HCT116 (cell line): ENCODE results near the gene XPNPEP1. TPM values are rescaled to one million over a fixed set of nuclear protein-coding genes. Genes with fewer than 3 reads are reported as not detected.

Experiments
- ATAC-seq: fragments of 200-7000 bp; cut with Tn5 transposase; 2 replicates; pipeline ENCODE4 v1.9.1; 2020; ENCODE audit warnings: mild to moderate bottlenecking, moderate library complexity
- BruUV-seq: library from RNA; stranded (reverse); fragments of 400-500 nt; replicated peaks from 2 replicates; lab custom pipeline; 2021; lab: Mats Ljungman, UMichigan
- CTCF ChIA-PET: fragments of 300-600 bp; sonication (Branson Sonifier 250); formaldehyde crosslinking; loops from one replicate; lab custom pipeline; 2021; ENCODE audit warnings: antibody characterized with exemption; lab: Charles Lee
- POLR2A ChIA-PET: fragments of 300-600, 350-600 bp; sonication (Branson Sonifier 250); formaldehyde crosslinking; loops from one replicate; lab custom pipeline; 2021; ENCODE audit warnings: antibody characterized with exemption; lab: Charles Lee
- RAD21 ChIA-PET, 2 experiments: fragments of 300-600 bp; sonication (Branson Sonifier 250); formaldehyde crosslinking; loops; one replicate each; lab custom pipeline; 2023; ENCODE audit warnings: low total read pairs in 2 of 2; ENCODE audit not compliant: uncharacterized antibody in 2 of 2, unreplicated experiment in 2 of 2, low non-redundant PET in 1 of 2; lab: Charles Lee
- DNase-seq: peaks from one replicate; pipeline ENCODE4 v3.0.0-alpha.2; 2010; ENCODE audit warnings: low read depth, low spot score
- H2AFZ ChIP-seq: fragments of 200-600 bp; shearing (Covaris generic), sonication (generic); 2 replicates; pipeline ENCODE4 v1.6.1; 2017; ENCODE audit warnings: low read depth, mixed run types, mixed read lengths, antibody characterized with exemption, low read length; ENCODE audit not compliant: poor library complexity, severe bottlenecking
- H3K27ac ChIP-seq: 2 replicates; pipeline ENCODE4 v1.5.1; 2012; ENCODE audit warnings: low read depth, low read length
- H3K27me3 ChIP-seq: fragments of 200-600 bp; sonication (generic); 2 replicates; pipeline ENCODE4 v1.6.1; 2016; ENCODE audit warnings: mixed run types, low read length, mixed read lengths; ENCODE audit not compliant: insufficient read depth
- H3K36me3 ChIP-seq, 2 experiments: fragments of 200-500 bp in 1 of 2; fragments of 200-600 bp in 1 of 2; sonication (Bioruptor generic) in 1 of 2; sonication (generic) in 1 of 2; 2 replicates each; pipeline versions ENCODE4 v1.5.1 to v1.6.1; 2014 to 2016; ENCODE audit warnings: low read length in 2 of 2, inconsistent platforms in 1 of 2, mixed read lengths in 1 of 2, mixed run types in 1 of 2; ENCODE audit not compliant: insufficient read depth in 2 of 2, control insufficient read depth in 1 of 2
- H3K4me1 ChIP-seq, 2 experiments: fragments of 200-600 bp in 1 of 2; sonication (generic) in 1 of 2; 2 replicates each; pipeline versions ENCODE4 v1.5.1 to v1.6.1; 2012 to 2017; ENCODE audit warnings: low read length in 2 of 2, inconsistent platforms in 1 of 2, mild to moderate bottlenecking in 1 of 2, mixed read lengths in 1 of 2, mixed run types in 1 of 2, moderate library complexity in 1 of 2; ENCODE audit not compliant: insufficient read depth in 2 of 2, control insufficient read depth in 1 of 2
- H3K4me2 ChIP-seq: fragments of 200-600 bp; sonication (generic); 2 replicates; pipeline ENCODE4 v1.6.1; 2017; ENCODE audit warnings: mixed run types, low read length, mixed read lengths
- H3K4me3 ChIP-seq, 2 experiments: fragments of 200-600 bp in 1 of 2; sonication (generic) in 1 of 2; replicated peaks in 1 of 2; 2 replicates each; pipeline ENCODE4 v1.5.1; 2011 to 2016; ENCODE audit warnings: low read length in 2 of 2, control low read depth in 1 of 2, low read depth in 1 of 2, mild to moderate bottlenecking in 1 of 2, mixed read lengths in 1 of 2, mixed run types in 1 of 2
- H3K79me2 ChIP-seq: fragments of 200-600 bp; sonication (generic); 2 replicates; pipeline ENCODE4 v1.6.1; 2017; ENCODE audit warnings: mild to moderate bottlenecking, mixed run types, low read length, moderate library complexity, mixed read lengths; ENCODE audit not compliant: insufficient read depth
- H3K9ac ChIP-seq: fragments of 200-600 bp; sonication (generic); 2 replicates; pipeline ENCODE4 v1.6.1; 2016; ENCODE audit warnings: low read length, mixed read lengths
- H3K9me2 ChIP-seq: fragments of 200-600 bp; sonication (generic), shearing (Covaris generic); 2 replicates; pipeline ENCODE4 v1.6.1; 2017; ENCODE audit warnings: mixed run types, mild to moderate bottlenecking, moderate library complexity; ENCODE audit not compliant: insufficient read depth
- H3K9me3 ChIP-seq, 2 experiments: fragments of 200-500 bp in 1 of 2; fragments of 200-600 bp in 1 of 2; sonication (Bioruptor generic) in 1 of 2; sonication (generic) in 1 of 2; 2 replicates each; pipeline ENCODE4 v1.6.1; 2014 to 2017; ENCODE audit warnings: low read length in 2 of 2, mixed read lengths in 2 of 2, inconsistent platforms in 1 of 2, low read depth in 1 of 2, mild to moderate bottlenecking in 1 of 2, mixed run types in 1 of 2, moderate library complexity in 1 of 2; ENCODE audit not compliant: control insufficient read depth in 1 of 2, insufficient read depth in 1 of 2
- H4K20me1 ChIP-seq: fragments of 200-600 bp; sonication (generic), shearing (Covaris generic); 2 replicates; pipeline ENCODE4 v1.6.1; 2017; ENCODE audit warnings: mixed run types, mild to moderate bottlenecking, moderate library complexity; ENCODE audit not compliant: insufficient read depth
- CEBPB ChIP-seq: IDR thresholded peaks from 2 replicates; pipeline ENCODE4 v1.6.1; 2012; ENCODE audit warnings: low read depth
- EZH2phosphoT487 ChIP-seq: fragments of 200-600 bp; IDR thresholded peaks from 2 replicates; pipeline ENCODE4 v1.6.1; 2018; ENCODE audit warnings: antibody characterized with exemption, borderline replicate concordance
- FOSL1 ChIP-seq: IDR thresholded peaks from 2 replicates; pipeline ENCODE4 v1.6.1; 2012; ENCODE audit warnings: low read depth
- JUND ChIP-seq: IDR thresholded peaks from 2 replicates; pipeline ENCODE4 v1.6.1; 2012
- SP1 ChIP-seq: IDR thresholded peaks from 2 replicates; pipeline ENCODE4 v1.6.1; 2012; ENCODE audit warnings: low read depth
- SRF ChIP-seq: IDR thresholded peaks from 2 replicates; pipeline ENCODE4 v1.6.1; 2012; ENCODE audit warnings: low read depth
- YY1 ChIP-seq: IDR thresholded peaks from 2 replicates; pipeline ENCODE4 v1.6.1; 2011; ENCODE audit warnings: low read length, low read depth, moderate library complexity, mild to moderate bottlenecking; ENCODE audit not compliant: insufficient replicate concordance; ENCODE audit errors: extremely low read depth
- ZNF274 ChIP-seq: fragments of 200-500 bp; sonication (Bioruptor generic); IDR thresholded peaks from 2 replicates; pipeline ENCODE4 v1.6.1; 2014; ENCODE audit warnings: mild to moderate bottlenecking, low read depth, low read length, inconsistent platforms
- intact Hi-C: fragments of 100-400 bp; cut with micrococcal nuclease; formaldehyde crosslinking; loops from 2 replicates; pipeline ENCODE4 v1.10.0; 2022
- total RNA-seq: library from RNA; stranded (reverse); gene quantifications from one replicate; pipeline ENCODE4 v1.2.1, GENCODE V29; 2021; ENCODE audit not compliant: unreplicated experiment
- TF ChIP-seq, protein P1 (sequence below): IDR thresholded peaks from 2 replicates; pipeline ENCODE4 v1.6.1; 2011; ENCODE audit warnings: mild to moderate bottlenecking, low read length, moderate library complexity; ENCODE audit not compliant: insufficient replicate concordance; ENCODE audit errors: extremely low read depth
- TF ChIP-seq, protein P2 (sequence below): IDR thresholded peaks from 2 replicates; pipeline ENCODE4 v1.6.1; 2012
- TF ChIP-seq, protein P3 (sequence below): IDR thresholded peaks from 2 replicates; pipeline ENCODE4 v1.6.1; 2012; ENCODE audit warnings: low read depth

Gene XPNPEP1
- total RNA-seq, 1 experiment from 2014 or later = 87.3 TPM

DNA sequence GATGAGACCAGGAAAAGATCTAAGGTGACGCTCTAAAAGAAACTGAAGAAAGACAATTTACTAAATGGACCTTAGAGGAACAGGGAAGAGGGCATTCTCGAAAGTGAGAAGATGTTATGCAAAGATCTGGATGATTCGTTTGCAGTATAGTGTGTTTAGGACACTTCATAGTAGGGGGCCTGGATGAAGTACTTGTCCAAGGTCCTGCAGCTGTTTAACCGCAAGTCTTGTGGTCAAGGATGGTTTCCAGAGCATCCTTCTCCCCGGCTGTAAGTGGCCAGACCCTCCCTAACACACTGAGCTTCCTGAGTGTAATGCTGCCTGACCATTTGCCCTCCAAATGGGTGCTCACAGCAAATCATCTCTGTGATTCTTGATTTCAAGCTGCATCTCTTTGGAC is 101.6 kb downstream of the XPNPEP1 start:
- Histone ChIP-seq H3K27me3 (peaks cover 21% of the 10 kb centered on the region; the same call in 1 of the 2 replicates), H4K20me1 (no peaks in the 10 kb centered on the region), H2AFZ (no peak overlapping the region), H3K9me2 (no peaks in the 10 kb centered on the region), H3K36me3 (no peaks in the 10 kb centered on the region), H3K4me1 (no peaks in the 10 kb centered on the region), H3K79me2 (no peaks in the 10 kb centered on the region), H3K9me3 (no peaks in the 10 kb centered on the region), H3K4me3 (no peak overlapping the region), H3K4me2 (no peak overlapping the region), H3K27ac (no peak overlapping the region), H3K9ac (no peak overlapping the region)
- ATAC-seq (no peak), DNase-seq (no peak)
- ChIA-PET POLR2A (no interaction called here), RAD21 (no interaction called here), CTCF (no interaction called here)
- TF ChIP-seq EZH2phosphoT487 = no peak
- TF ChIP-seq, protein P1, sequence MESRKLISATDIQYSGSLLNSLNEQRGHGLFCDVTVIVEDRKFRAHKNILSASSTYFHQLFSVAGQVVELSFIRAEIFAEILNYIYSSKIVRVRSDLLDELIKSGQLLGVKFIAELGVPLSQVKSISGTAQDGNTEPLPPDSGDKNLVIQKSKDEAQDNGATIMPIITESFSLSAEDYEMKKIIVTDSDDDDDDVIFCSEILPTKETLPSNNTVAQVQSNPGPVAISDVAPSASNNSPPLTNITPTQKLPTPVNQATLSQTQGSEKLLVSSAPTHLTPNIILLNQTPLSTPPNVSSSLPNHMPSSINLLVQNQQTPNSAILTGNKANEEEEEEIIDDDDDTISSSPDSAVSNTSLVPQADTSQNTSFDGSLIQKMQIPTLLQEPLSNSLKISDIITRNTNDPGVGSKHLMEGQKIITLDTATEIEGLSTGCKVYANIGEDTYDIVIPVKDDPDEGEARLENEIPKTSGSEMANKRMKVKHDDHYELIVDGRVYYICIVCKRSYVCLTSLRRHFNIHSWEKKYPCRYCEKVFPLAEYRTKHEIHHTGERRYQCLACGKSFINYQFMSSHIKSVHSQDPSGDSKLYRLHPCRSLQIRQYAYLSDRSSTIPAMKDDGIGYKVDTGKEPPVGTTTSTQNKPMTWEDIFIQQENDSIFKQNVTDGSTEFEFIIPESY = no peak
- TF ChIP-seq CEBPB = no peak
- TF ChIP-seq, protein P2, sequence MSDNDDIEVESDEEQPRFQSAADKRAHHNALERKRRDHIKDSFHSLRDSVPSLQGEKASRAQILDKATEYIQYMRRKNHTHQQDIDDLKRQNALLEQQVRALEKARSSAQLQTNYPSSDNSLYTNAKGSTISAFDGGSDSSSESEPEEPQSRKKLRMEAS = no peak
- BruUV-seq = no TSS peak
- intact Hi-C loops = no loop called here

DNA sequence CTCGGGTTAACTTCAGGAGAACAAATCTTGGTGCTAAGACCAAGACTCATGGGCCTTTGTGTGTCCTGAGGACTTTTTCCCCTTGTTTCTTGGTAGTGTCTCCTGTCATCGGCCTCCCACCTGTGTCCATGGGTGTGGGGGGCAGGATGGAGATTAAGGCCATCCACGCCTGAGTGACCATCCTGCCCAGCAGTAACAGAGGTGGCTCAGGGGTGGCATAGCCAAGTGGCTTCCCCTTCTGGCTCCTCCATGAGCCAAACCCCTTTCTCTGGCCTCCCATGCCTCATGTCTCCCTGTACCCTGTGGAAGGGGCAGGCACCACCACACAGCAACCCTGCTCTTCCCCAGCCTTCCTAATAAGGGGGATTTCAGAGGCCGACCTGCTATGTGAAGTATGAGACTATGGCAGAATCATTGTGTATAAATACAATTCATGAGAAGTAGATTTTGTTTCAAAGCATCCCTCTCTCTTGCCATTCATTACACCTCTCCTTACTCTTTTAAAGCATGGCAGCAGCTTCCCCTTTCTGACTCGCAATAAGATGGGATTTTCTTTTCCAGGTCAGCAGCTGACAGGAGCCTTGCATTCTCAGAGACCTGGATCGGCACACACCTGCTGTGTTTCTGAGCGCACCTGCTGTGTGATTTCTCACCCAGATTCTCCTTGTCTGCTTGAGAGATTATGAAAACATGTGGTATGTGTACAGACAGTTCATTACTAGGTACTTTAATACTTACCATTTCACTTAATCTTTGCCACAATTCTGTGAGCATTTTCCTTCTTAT is 102.5 kb downstream of the XPNPEP1 start:
- Histone ChIP-seq H3K4me3 (no peak overlapping the region), H3K4me2 (no peak overlapping the region), H3K79me2 (no peaks in the 10 kb centered on the region), H3K27ac (no peak overlapping the region), H3K4me1 (no peaks in the 10 kb centered on the region), H2AFZ (no peak overlapping the region), H3K9ac (no peak overlapping the region), H3K9me3 (no peaks in the 10 kb centered on the region), H4K20me1 (no peaks in the 10 kb centered on the region), H3K27me3 (peaks cover 21% of the 10 kb centered on the region; the same call in 1 of the 2 replicates), H3K9me2 (no peaks in the 10 kb centered on the region), H3K36me3 (no peaks in the 10 kb centered on the region)
- ChIA-PET RAD21 (no interaction called here), POLR2A (no interaction called here), CTCF (no interaction called here)
- DNase-seq (no peak), ATAC-seq (no peak)
- intact Hi-C loops = no loop called here
- no TSS peak for BruUV-seq
- TF ChIP-seq ZNF274 (no peak), JUND (no peak), FOSL1 (no peak), SP1 (no peak), SRF (no peak), CEBPB (no peak), YY1 (no peak)
- TF ChIP-seq, protein P1 = no peak
- TF ChIP-seq, protein P3, sequence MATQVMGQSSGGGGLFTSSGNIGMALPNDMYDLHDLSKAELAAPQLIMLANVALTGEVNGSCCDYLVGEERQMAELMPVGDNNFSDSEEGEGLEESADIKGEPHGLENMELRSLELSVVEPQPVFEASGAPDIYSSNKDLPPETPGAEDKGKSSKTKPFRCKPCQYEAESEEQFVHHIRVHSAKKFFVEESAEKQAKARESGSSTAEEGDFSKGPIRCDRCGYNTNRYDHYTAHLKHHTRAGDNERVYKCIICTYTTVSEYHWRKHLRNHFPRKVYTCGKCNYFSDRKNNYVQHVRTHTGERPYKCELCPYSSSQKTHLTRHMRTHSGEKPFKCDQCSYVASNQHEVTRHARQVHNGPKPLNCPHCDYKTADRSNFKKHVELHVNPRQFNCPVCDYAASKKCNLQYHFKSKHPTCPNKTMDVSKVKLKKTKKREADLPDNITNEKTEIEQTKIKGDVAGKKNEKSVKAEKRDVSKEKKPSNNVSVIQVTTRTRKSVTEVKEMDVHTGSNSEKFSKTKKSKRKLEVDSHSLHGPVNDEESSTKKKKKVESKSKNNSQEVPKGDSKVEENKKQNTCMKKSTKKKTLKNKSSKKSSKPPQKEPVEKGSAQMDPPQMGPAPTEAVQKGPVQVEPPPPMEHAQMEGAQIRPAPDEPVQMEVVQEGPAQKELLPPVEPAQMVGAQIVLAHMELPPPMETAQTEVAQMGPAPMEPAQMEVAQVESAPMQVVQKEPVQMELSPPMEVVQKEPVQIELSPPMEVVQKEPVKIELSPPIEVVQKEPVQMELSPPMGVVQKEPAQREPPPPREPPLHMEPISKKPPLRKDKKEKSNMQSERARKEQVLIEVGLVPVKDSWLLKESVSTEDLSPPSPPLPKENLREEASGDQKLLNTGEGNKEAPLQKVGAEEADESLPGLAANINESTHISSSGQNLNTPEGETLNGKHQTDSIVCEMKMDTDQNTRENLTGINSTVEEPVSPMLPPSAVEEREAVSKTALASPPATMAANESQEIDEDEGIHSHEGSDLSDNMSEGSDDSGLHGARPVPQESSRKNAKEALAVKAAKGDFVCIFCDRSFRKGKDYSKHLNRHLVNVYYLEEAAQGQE = no peak
